Measurements from ENCODE around the gene PACSIN2.
A peak's percentile ranks its signal among the peaks of the same experiment; 100 is the strongest.
"Not testable (repeated sequence)": the region's sequence is repeated elsewhere in the genome, so short reads cannot be mapped to it uniquely, and the experiment has no call there.

PACSIN2 gene

DNA sequence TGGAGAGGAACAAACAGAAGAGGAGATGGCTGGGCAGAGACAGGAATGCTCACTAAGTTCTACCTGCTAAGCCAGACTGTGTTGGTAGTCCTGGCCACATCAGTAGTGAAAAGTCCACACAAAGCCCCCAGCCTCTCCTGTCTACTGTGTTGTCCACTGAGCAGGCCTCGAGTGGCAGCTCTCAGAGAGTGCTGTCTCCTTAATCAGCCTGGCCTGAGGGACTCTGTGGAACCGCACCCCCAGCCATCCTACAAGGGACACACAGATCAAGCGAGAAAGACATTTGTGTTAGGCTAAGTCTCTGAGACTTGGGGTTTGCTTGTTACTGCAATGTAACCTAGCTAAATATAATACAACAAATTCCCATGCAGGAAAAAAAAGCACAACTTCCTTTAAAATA lies 71.0 kb downstream of the PACSIN2 start:
- DNase-seq: no peak

DNA sequence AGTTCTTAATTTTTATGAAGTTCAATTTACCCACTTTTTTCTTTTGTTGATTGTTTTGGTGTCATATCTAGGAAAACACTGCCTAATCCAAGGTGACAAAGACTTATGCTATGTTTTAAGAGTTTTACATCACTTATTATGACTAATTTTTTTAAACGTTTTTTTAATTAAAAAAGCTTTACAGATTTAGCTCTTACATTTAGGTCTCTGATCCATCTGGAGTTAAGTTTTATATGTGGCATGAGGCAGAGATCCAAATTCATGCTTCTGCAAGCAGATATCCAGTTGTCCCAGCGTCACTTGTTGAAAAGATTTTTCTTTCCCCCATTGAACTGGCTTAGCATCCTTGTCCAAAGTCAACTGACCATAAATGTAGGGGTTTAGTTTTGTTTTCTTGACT lies 72.6 kb downstream of the PACSIN2 start:
- DNase-seq: no peak

DNA sequence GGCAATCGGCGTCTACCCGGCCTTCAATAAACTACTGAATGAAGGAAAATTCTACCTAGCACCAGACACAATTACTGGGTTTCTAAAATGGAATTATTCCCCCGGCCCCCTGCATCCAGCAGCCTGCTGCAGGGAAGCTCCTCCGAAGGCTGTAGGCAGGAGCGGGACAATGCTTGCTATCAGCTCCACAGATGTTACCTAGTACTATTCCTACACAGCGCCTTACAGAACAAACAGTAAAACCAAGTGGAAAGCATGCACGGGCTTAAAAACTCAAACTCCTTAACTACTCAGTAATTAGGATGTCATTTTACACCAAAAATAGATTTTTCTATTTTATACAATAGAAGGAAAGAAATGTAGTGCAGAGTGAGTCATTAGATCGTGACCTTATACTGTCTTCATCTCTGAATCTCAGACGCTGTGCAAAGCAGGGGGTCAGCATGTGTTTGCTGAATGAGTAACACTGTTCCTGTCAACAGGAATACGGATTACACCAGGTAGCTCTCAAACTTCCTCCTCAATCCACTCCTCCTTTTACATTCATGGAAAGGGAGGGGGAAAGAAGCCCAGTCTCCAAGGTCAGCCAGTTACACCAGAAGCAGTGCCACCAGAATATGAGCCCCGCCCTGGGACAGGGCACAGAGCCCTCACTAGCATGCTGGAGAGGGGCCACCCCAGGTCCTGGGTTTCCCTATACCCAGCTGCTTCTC lies 74.9 kb downstream of the PACSIN2 start:
- no peak for DNase-seq

DNA sequence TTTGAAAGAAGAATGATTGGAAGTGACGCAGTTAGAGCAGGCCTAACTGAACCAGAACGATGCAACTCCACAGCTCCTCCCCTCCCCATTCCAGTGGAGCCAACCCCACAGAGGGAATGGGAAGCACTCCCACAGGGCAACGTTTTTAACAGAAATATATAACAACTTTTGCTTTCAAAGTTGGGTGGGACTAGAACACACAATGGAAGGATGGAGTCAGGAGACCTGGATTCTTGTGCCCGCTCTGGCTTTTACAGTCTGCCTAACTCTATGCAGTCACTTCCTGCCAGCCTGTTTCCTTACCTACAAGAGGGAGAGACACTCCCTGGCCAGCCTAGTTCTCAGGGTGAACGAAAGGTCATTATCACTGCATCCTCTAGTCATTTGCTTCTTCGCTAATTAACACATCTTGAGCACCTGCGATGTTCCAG lies 75.5 kb downstream of the PACSIN2 start:
- DNase-seq: no peak

DNA sequence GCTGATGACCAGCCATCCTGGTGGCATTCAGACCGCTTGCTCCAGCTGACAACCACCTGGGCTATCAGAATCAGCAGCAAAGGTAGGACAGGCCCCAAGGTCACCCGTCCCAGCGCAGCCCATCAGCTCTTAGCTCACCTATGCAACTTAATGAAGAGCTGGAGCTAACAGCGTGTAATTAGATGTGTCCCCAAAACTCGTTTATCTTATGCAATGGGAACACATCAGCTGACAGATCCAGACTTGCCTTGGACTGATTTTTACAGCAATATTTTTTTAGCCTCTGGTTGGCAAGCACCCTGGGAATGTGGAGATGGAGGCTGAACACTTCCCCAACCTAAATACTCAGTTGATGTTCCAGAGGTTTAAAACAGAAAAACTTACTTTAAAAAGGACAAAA lies 76.0 kb downstream of the PACSIN2 start:
- DNase-seq: no peak

DNA sequence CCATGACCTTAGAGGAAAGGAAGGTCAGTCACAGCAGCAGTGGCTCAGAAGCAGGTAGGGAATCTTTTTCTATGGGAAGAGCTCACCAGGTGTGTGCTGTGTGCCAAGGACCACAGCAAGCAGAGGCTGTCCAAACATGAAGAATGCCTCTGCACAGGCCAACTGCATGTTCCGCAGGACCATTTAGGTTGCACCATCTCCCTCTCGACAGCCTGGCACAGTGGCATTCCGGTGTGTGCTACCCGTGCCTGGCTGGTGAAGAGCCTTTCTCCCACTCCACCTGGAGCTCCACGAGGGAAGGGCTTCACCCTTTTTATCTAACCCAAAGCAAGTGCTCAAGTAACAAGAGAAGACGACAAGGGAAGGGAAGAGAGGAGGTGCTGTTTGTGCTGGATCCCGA lies 76.5 kb downstream of the PACSIN2 start:
- no peak for DNase-seq

DNA sequence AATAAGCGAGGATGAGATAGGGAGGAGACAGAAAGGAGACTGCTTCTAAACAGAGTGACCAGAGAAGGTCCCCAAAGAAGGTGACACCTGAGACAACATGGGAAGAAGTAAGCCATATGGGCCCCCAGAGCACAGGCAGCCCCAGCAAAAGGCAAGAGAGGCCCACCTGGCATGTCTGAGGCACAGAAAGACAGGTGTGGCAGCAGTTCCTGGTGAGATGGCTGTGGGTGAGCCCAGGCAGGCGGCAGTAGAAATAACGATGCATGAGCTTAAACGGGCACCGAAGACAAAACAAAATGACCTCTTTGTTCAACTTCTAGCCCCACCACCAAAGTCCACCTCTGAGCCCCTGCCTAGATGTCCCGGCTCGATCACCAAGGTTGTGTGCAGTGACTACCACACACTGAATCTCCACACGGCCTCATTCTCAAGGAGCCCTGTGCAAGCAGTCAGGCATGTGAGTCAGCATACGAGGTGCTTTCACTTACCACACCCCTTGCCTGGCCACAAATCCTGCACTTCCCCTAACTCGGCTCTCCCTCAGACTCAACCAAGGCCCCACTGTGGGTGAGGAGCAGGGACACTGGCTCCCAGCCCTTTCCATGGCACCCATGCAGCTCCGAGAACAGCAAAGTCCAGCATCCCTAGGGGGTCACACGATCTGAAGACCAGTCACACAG lies 77.6 kb downstream of the PACSIN2 start:
- DNase-seq: no peak

DNA sequence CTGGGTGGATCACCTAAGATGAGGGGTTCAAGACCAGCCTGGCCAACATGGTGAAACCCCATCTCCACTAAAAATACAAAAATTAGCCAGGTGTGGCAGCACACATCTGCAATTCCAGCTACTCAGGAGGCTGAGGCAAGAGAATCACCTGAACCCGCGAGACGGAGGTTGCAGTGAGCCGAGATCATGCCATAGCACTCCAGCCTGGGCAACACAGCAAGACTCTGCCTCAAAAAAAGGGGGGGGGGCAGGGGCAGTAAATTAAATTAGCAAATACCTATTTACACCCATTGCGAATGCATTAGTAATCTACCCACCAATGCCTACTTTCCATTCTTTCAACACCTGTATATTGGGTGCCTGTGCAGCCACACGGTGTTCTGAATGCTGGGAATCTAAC lies 78.3 kb downstream of the PACSIN2 start:
- DNase-seq: not testable (repeated sequence)

DNA sequence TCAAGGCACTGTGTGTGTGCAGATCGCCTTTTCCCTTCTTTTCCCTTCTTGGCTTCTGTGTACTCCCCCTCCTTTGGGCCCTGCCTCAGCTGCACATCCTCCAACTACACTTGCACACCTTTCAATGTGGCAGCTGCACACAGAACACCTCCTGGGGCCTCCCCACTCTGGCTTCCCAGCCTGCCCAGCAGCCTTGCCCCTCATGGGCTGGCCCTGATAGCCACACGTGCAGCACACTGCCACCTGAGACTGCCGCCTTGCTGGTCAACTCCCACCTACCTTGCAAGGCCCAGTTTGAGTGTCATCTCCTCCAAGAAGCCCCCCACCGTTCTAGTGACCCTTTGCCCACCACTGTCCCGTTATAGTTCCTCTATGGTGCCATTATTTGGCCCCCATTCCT lies 80.6 kb downstream of the PACSIN2 start:
- DNase-seq: no peak

DNA sequence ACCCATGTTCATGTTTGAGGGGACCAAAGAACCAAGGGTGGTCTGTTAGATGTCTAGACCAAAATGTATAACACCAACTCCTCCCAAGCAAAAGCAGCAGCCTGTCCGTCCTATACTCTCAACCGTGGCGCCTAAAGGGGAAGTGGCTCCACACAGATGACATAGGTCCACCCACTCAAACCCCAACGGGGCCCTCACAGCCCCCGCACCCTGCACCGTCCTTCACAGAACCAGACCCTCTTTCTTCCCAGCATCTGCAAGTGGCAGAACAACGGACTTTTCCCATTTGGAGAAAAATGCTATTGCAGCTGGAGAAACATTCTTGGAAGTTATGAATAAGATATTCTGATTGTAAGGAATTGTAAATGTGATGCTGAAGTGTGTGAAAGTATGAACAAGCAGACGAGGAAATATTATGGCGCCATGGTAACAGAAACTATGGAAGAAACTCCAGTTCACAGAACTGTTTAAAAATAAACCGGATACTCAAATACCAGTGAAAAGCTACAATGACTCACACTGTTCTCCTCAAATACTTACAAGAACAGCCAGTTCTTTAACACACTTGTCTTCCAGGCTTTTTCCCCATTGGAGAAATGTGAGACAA lies 81.4 kb downstream of the PACSIN2 start:
- peak; percentile 25 for DNase-seq

DNA sequence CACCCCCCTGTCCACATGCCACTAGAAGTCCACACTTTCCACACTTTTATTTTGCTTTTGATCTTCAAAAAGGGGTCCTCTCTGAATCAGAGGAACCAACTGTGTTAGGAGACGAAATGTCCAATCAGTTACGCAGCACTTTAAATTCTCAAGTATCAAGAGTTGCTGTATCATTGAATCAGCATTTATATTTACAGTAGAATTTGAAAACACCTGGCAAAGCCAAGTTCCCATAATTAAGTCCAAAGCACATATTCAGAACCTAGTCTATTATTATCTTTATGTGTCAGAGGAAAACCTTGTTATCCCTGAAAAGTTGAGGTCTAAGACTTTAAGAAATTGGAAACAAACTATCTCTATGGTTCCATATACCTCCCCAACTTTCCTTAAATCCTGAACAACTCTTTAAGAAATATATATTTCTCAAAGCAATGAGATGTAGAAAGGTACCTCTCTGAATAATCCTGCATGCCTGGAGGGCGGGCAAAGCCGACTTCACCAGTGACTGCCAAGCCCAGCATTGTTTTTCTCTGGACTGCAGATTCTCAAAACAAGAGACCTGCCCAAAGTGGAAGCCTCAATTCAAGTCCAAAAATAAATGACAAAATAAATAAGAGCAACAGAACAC lies 82.0 kb downstream of the PACSIN2 start:
- no peak for DNase-seq

DNA sequence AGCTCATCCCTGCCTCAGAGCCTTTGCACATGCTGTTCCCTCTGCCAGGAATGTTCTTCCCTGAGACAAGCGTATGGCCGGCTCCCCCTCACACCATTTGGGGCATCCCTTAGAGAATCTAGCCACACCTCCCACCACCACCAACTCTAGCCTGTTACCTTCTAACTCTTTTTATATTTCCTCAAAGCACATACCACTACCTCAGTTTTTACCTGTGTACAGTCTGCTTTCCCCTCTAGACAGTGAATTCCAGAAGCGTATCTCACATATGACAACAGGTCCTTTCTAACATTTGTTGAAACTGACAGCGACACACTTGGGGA lies 82.8 kb downstream of the PACSIN2 start:
- DNase-seq: no peak

DNA sequence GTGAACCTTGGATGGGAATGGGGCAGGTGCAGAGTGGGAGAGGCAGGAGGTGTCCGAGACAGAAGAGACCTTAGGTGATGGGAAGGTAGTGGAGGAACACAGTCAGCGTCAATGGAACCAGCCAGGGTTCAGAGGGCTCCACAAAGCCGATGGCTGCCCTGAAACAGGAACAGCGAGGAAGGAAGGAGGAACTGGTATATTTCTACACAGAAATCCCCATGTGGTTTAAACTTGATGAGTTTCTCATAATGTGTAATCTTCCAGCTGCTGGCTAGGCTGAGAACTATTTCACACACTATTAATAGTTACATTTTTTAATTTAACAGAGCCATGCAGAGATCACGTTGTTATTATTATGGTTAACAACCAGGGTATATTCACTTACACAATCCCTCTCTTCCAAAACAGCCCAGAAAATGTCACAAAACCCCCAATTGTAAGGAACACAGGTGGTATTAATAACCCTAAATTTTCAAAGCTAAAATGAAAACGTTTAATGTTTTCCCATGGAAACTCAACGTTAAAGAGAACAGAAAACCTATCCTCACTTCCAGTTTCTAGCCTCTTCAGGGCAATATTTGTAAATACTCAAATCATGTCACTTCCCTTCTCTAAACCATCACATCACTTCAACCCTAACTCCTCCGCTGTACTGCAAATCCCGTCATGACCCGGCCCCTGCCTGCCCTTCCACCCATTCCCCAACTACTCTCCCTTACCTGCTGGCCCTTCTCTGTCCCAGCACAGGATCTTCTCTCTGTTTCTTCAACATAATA lies 83.3 kb downstream of the PACSIN2 start:
- DNase-seq: no peak

DNA sequence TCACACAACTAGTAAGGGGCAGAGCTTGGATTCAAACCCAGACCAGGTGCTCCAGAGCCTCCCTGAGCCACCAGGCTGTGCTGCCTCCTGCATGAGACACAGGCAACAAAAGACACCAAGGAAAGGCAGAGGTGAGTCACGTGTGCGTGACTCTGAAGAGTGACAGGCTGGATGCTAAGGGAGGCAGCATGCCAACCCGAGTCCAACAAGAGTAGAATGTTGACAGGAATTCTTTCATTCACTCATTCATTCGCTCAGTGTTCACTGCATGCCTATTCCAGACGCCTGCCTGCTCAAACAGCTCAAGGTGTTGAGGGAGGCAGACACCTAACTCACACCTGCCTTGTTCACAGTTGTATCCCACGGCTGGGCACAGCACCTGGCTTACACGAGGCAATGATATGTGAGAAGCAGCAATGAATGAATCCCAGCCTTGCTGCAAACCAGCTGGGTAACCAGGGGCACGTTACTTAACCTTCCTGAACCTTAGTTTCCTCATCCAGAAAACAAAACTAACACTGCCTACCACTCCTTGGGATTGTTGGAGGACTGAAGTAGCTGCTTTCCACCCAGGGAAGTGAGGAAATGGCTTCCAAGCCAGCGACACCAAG lies 84.0 kb downstream of the PACSIN2 start:
- no peak for DNase-seq

DNA sequence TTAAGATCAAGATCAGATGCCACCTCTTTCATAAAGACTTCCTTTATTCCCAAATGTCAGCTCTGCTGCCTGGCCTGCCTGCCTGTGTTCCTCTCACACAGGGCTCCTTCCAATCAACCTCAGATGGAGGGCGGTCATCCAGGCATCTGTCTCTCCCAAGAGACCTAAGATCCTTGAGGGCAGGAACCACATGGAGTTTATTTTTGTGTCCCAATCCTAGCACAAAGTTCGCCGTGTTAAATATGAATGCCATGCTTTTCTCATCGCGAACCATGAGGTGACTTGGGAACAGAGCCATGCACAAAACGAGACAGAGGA lies 85.2 kb downstream of the PACSIN2 start:
- DNase-seq: no peak

DNA sequence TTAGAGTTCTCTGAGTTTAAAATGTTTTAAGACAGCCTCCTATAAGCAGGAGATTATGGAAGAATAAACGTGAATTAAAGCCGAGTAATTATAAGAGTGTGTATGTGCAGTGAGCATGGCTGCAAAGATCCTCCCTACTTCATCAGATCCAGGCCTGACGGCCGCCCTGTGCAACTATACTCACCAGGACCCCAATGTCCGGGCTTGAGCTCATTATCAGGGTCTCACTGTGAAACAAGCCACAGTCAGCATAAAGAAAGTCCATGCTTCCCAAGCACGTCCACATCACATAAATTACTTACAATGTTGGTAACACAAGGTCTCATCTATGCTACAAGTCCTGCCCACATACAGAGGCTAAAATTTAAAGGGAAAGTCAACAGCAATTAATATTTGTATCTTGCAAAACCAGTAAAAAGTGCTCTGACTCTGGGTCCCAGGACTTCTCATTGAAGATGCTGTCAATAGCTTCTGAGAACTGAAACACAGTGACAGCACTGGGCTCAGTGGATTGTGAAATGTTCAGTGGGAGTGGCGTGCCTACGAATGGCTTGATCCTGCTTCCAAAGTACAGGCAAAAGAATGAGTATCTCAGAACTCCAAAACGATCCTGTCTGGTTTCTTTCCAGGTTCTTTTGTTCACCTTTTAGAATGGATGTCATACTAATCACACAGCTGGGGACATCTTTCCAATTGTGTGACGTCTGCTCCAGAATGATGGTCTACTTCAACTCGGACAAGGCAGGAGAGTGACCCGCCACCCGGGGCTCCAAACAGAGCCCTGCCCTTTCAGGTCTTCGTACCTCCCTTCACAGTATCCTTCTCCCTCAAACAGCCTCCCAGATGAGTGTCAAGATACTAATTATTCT lies 85.7 kb downstream of the PACSIN2 start:
- no peak for DNase-seq

DNA sequence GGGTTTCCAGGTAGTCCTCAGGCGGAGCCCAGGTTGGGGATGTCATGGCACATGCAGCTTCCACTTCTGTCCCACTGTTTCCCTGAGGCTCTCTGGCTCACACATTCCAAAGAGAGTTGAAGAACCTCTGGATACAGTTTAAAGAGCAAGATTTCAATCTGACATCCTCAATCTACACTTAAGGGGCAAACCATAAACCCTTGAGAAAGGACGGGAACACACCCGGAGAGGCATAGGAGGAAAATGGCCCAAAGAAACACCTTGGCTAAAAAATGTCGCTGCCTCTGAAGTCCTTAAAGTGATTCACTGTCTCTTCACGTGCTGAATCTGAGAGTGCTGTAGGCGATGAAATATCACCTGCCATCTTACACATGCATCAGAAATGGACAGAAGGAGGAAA lies 87.0 kb downstream of the PACSIN2 start:
- DNase-seq: no peak

DNA sequence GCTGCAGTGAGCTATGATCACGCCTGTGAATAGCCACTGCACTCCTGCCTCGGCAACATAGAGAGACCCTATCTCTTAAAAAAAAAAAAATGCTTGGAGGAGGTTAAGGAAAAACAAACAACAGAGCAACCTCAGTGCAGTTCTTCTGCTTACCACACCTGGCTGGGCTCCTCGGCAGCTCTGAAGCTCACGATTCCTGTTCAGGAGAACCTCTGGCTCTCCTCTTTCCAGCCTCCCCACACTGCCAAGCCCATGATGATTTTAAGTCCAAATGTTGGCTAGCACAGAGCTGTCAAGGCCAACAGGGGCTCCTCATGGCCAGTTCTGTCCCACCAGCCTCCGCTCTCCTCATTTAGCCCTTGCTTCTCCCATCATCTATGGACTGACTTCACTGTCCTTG lies 88.2 kb downstream of the PACSIN2 start:
- DNase-seq: no peak

DNA sequence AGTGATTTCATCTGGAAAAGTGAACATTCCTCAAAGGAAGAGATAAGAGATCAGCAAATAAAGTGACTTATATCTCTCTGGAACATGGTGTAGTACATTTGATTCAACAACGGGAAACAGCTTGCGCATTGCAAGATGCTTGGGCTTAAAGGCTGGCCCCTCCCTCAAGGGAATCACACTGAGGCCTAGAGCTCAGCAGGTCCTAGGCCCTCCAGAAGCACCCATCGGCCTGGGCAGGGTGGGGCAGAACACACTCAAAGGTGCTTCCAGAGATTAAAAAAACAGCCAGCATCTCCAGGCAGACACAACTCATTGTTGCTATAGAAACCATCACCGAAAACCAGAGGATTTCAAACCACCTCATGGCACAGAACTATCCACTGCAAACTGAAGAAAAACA lies 88.8 kb downstream of the PACSIN2 start:
- DNase-seq: no peak

DNA sequence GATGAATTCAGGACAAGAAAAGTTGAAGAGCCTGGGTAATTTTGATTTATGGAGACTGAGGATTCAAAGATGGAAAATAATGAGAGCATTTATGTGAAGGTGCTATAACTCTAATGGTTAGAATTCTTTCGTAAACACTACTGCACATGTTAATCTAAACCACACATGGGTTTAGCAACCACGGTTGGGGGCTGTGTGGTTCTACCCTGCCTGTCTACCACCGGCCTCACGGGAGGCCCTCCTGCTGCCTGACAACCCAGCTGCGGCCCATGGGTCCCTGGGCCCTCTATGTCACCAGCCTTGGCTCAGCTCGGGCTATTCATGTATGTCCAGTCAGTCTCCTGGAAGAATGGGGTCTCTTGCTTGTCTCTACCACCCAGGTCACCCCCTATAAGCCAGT lies 89.4 kb downstream of the PACSIN2 start:
- DNase-seq: no peak

DNA sequence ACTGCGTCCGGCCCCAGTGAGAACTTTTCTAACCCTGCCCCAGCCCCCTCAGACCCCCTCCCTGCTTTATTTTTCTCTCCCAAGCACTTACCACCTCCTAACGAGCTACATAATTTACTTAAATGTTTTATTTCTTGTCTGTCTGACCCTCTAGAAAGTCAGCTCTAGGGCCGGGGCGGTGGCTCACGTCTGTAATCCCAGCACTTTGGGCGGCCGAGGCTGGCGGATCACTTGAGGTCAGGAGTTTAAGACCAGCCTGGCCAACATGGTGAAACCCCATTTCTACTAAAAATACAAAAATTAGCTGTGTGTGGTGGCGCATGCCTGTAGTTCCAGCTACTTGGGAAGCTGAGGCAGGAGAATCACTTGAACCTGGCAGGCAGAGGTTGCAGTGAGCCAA lies 89.9 kb downstream of the PACSIN2 start:
- DNase-seq: not testable (repeated sequence)

DNA sequence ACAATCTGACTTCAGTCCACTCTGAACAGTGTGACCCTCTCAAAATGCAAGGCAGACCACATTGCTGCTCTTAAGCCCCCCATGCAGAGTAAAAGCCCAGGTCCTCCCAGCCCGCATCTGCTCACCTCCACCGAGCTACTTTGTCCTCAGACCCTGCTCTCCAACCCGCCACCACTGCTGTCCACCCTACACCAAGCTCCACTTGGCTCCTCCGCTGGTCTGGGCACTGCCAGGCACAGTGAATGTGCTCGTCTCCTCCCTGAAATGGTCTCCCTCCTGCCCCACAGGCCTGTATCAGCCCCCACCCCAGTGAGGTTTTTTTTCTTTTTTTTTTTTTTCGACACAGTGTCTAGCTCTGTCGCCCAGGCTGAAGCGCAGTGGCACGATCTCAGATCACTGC lies 90.5 kb downstream of the PACSIN2 start:
- DNase-seq: no peak
